ENCODE measurements around the gene ZRANB2.

ZRANB2 gene

GRCh38 chr1:71068325-71069240, 12.3 kb downstream of the ZRANB2 start:
- no peak for DNase-seq

GRCh38 chr1:71054791-71055190, 26.0 kb downstream of the ZRANB2 start:
- no peak for DNase-seq

- no peak for DNase-seq
Measured at GRCh38 chr1:71054281-71054731, 26.5 kb downstream of the ZRANB2 start.

- DNase-seq: no peak
Measured at GRCh38 chr1:71053758-71054157, 27.1 kb downstream of the ZRANB2 start.

- DNase-seq: no peak
Measured at GRCh38 chr1:71053146-71053545, 27.7 kb downstream of the ZRANB2 start.

- peak; percentile 41 to 60 for DNase-seq
Measured at GRCh38 chr1:71049951-71050598, 30.8 kb downstream of the ZRANB2 start.

- peak; percentile 36 to 46 for DNase-seq
Measured at GRCh38 chr1:71047635-71048607, 32.9 kb downstream of the ZRANB2 start, which contains the start of gene PTGER3. Gene PTGER3 (minus strand): TSS chr1:71047816. CDS start chr1:71047577, 239 bp downstream.

GRCh38 chr1:71046891-71047634, 33.8 kb downstream of the ZRANB2 start:
- DNase-seq: no peak

GRCh38 chr1:71045463-71046028, 35.3 kb downstream of the ZRANB2 start:
- no peak for DNase-seq

GRCh38 chr1:71044833-71045232, 36.0 kb downstream of the ZRANB2 start:
- DNase-seq: no peak

- no peak for DNase-seq
Measured at GRCh38 chr1:71043065-71043464, 37.8 kb downstream of the ZRANB2 start.

- no peak for DNase-seq
Measured at GRCh38 chr1:71041806-71042205, 39.0 kb downstream of the ZRANB2 start.

- DNase-seq: no peak
Measured at GRCh38 chr1:71039661-71040262, 41.1 kb downstream of the ZRANB2 start.

GRCh38 chr1:71038942-71039341, 41.9 kb downstream of the ZRANB2 start:
- DNase-seq: no peak

GRCh38 chr1:71037829-71038620, 42.8 kb downstream of the ZRANB2 start:
- DNase-seq: no peak

- no peak for DNase-seq
Measured at GRCh38 chr1:71037066-71037465, 43.8 kb downstream of the ZRANB2 start.

GRCh38 chr1:71033136-71033535, 47.7 kb downstream of the ZRANB2 start:
- DNase-seq: no peak

- no peak for DNase-seq
Measured at GRCh38 chr1:71031426-71031825, 49.4 kb downstream of the ZRANB2 start.

GRCh38 chr1:71030026-71030425, 50.8 kb downstream of the ZRANB2 start:
- no peak for DNase-seq

GRCh38 chr1:71028981-71029380, 51.9 kb downstream of the ZRANB2 start:
- no peak for DNase-seq
